HG03457 (cell line): ENCODE results near the gene WFDC6.

ENCODE experiments used
- ATAC-seq: cut with Tn5 transposase; IDR thresholded peaks from one replicate; pipeline ENCODE4 v1.9.1; 2021; ENCODE audit warnings: moderate number of reproducible peaks; ENCODE audit not compliant: unreplicated experiment

Gene WFDC6

GRCh38 chr20:45518282-45518681, 21.0 kb downstream of the WFDC6 start:
- no peak for ATAC-seq

- ATAC-seq = no peak
These were observed 24.0 kb downstream of the WFDC6 start, which contains the start of gene SPINT3 for GRCh38 chr20:45515147-45515913. TSS of gene SPINT3 (minus strand) at chr20:45515622. CDS start at chr20:45515608, 14 bp downstream.

- no peak for ATAC-seq
These were observed 28.9 kb downstream of the WFDC6 start for GRCh38 chr20:45510242-45510862.

GRCh38 chr20:45509091-45509490, 30.2 kb downstream of the WFDC6 start:
- ATAC-seq = no peak

- ATAC-seq = no peak
These were observed 31.0 kb downstream of the WFDC6 start for GRCh38 chr20:45508068-45508886.

GRCh38 chr20:45507011-45507820, 32.1 kb downstream of the WFDC6 start:
- ATAC-seq = no peak

GRCh38 chr20:45506398-45506797, 32.9 kb downstream of the WFDC6 start:
- ATAC-seq = no peak

GRCh38 chr20:45503403-45503802, 35.9 kb downstream of the WFDC6 start:
- no peak for ATAC-seq

- no peak for ATAC-seq
These were observed 36.7 kb downstream of the WFDC6 start for GRCh38 chr20:45502561-45502960.

GRCh38 chr20:45501600-45501999, 37.7 kb downstream of the WFDC6 start:
- ATAC-seq = no peak

GRCh38 chr20:45500022-45500421, 39.3 kb downstream of the WFDC6 start:
- ATAC-seq = no peak

GRCh38 chr20:45497971-45498494, 41.2 kb downstream of the WFDC6 start:
- ATAC-seq = no peak

GRCh38 chr20:45496166-45496565, 43.1 kb downstream of the WFDC6 start:
- no peak for ATAC-seq

GRCh38 chr20:45495501-45495941, 43.8 kb downstream of the WFDC6 start:
- ATAC-seq = no peak

GRCh38 chr20:45489083-45489531, 50.2 kb downstream of the WFDC6 start:
- ATAC-seq = no peak

- no peak for ATAC-seq
These were observed 52.0 kb downstream of the WFDC6 start for GRCh38 chr20:45487231-45487635.

- no peak for ATAC-seq
These were observed 53.9 kb downstream of the WFDC6 start for GRCh38 chr20:45485388-45485787.

GRCh38 chr20:45484676-45485075, 54.6 kb downstream of the WFDC6 start:
- no peak for ATAC-seq
